Glutamatergic neuron (in vitro differentiated cells): ENCODE measurements around the gene BRD4. TPM values are rescaled to one million over a fixed set of nuclear protein-coding genes. Genes with fewer than 3 reads are reported as not detected.

Source experiments
- DNase-seq: peaks from one replicate; pipeline ENCODE4 v3.0.0; 2022
- H3K27ac Mint-ChIP-seq: one replicate; pipeline ENCODE4 v1.8.0; 2020; ENCODE audit warnings: mild to moderate bottlenecking, mixed read lengths, inconsistent platforms; ENCODE audit not compliant: unreplicated experiment
- H3K27me3 Mint-ChIP-seq: one replicate; pipeline ENCODE4 v1.8.0; 2020; ENCODE audit warnings: mild to moderate bottlenecking, moderate library complexity, mixed read lengths, inconsistent platforms; ENCODE audit not compliant: unreplicated experiment
- H3K36me3 Mint-ChIP-seq: one replicate; pipeline ENCODE4 v1.8.0; 2020; ENCODE audit warnings: mild to moderate bottlenecking, mixed read lengths, inconsistent platforms; ENCODE audit not compliant: unreplicated experiment
- H3K4me1 Mint-ChIP-seq: one replicate; pipeline ENCODE4 v1.8.0; 2020; ENCODE audit warnings: mild to moderate bottlenecking, low read depth, mixed read lengths, inconsistent platforms; ENCODE audit not compliant: unreplicated experiment
- H3K4me3 Mint-ChIP-seq: one replicate; pipeline ENCODE4 v1.8.0; 2020; ENCODE audit warnings: mild to moderate bottlenecking, mixed read lengths, inconsistent platforms; ENCODE audit not compliant: unreplicated experiment
- H3K9me3 Mint-ChIP-seq: one replicate; pipeline ENCODE4 v1.8.0; 2020; ENCODE audit warnings: mild to moderate bottlenecking, moderate library complexity, mixed read lengths, inconsistent platforms; ENCODE audit not compliant: unreplicated experiment
- CTCF ChIP-seq: fragments of 200-600 bp; sonication (generic); IDR thresholded peaks from one replicate; pipeline ENCODE4 v1.5.0; 2021; ENCODE audit not compliant: partially characterized antibody, unreplicated experiment
- total RNA-seq: library from RNA; stranded (reverse); fragmentation: NEBNext Ultra II Directional; extraction: Animal tissue kit (Norgen Biotek cat#: 25700); gene quantifications from one replicate; pipeline ENCODE4 v1.2.1, GENCODE V29; 2021; ENCODE audit not compliant: unreplicated experiment

Gene BRD4
- total RNA-seq, 1 donor from 2014 or later, result 162 TPM

- Mint-ChIP-seq H3K4me3 (peak overlapping the region; percentile 52), H3K9me3 (peaks cover 13% of the 10 kb centered on the region), H3K4me1 (peaks cover 67% of the 10 kb centered on the region), H3K27ac (peak overlapping the region; percentile 89), H3K27me3 (peaks cover 3% of the 10 kb centered on the region), H3K36me3 (peaks cover under 1% of the 10 kb centered on the region)
- no peak for TF ChIP-seq CTCF
- no peak for DNase-seq
Observed at GRCh38 chr19:15290166-15290565, 42.2 kb downstream of the BRD4 start.

- Mint-ChIP-seq H3K9me3 (peaks cover 13% of the 10 kb centered on the region), H3K27ac (peak overlapping the region; percentile 89), H3K4me1 (peaks cover 71% of the 10 kb centered on the region), H3K4me3 (peak overlapping the region; percentile 52), H3K36me3 (no peaks in the 10 kb centered on the region), H3K27me3 (peaks cover 3% of the 10 kb centered on the region)
- no peak for TF ChIP-seq CTCF
- DNase-seq, result no peak
Observed at GRCh38 chr19:15289673-15290072, 42.7 kb downstream of the BRD4 start.

GRCh38 chr19:15288146-15288963 is 44.0 kb downstream of the BRD4 start:
- peak overlapping the region; percentile 63 for H3K4me3 Mint-ChIP-seq
- peak; percentile 52 for DNase-seq

GRCh38 chr19:15287496-15287895 is 44.8 kb downstream of the BRD4 start:
- H3K4me1 Mint-ChIP-seq, result peaks cover 77% of the 10 kb centered on the region
- no peak overlapping the region for H3K4me3 Mint-ChIP-seq
- TF ChIP-seq CTCF, result no peak
- H3K27ac Mint-ChIP-seq, result peak overlapping the region; percentile 84
- H3K9me3 Mint-ChIP-seq, result peaks cover 18% of the 10 kb centered on the region
- H3K27me3 Mint-ChIP-seq, result peaks cover 3% of the 10 kb centered on the region
- no peaks in the 10 kb centered on the region for H3K36me3 Mint-ChIP-seq
- no peak for DNase-seq

More at GRCh38 chr19:15288146-15288963, 44.0 kb downstream of the BRD4 start:
- Mint-ChIP-seq H3K36me3 (no peaks in the 10 kb centered on the region), H3K9me3 (peaks cover 18% of the 10 kb centered on the region), H3K27me3 (peaks cover 3% of the 10 kb centered on the region), H3K27ac (peak overlapping the region; percentile 91), H3K4me1 (peaks cover 74% of the 10 kb centered on the region)
- no peak for TF ChIP-seq CTCF

GRCh38 chr19:15286688-15287365 is 45.5 kb downstream of the BRD4 start:
- Mint-ChIP-seq H3K4me1 (peaks cover 78% of the 10 kb centered on the region), H3K27ac (no peak overlapping the region), H3K27me3 (peaks cover 3% of the 10 kb centered on the region), H3K9me3 (peaks cover 18% of the 10 kb centered on the region), H3K36me3 (no peaks in the 10 kb centered on the region), H3K4me3 (no peak overlapping the region)
- DNase-seq, result no peak
- no peak for TF ChIP-seq CTCF
